Activated CD8-positive, alpha-beta T cell treated with anti-CD3 and anti-CD28 coated beads for 36 hours (primary cell): ENCODE results near the gene PLCG1. TPM values are rescaled to one million over a fixed set of nuclear protein-coding genes. Genes with fewer than 3 reads are reported as not detected.

ENCODE experiments used
- ATAC-seq: fragments of 200-7000 bp; cut with Tn5 transposase; one replicate; pipeline ENCODE4 v1.10.0; 2021; ENCODE audit warnings: mild to moderate bottlenecking, moderate library complexity
- CTCF ChIA-PET: fragments of 350-600 bp; sonication (Branson Sonifier 250); formaldehyde crosslinking; loops from one replicate; lab custom pipeline; 2021; ENCODE audit warnings: antibody characterized with exemption; lab: Charles Lee
- POLR2A ChIA-PET: fragments of 350-600 bp; sonication (Branson Sonifier 250); formaldehyde crosslinking; loops from one replicate; lab custom pipeline; 2021; ENCODE audit warnings: antibody characterized with exemption; lab: Charles Lee
- DNase-seq: peaks from one replicate; pipeline ENCODE4 v3.0.0-alpha.2; 2020
- H3K27ac Mint-ChIP-seq: one replicate; pipeline ENCODE4 v1.8.0; 2021; ENCODE audit warnings: mild to moderate bottlenecking, mixed read lengths
- H3K27me3 Mint-ChIP-seq: one replicate; pipeline ENCODE4 v1.8.0; 2021; ENCODE audit warnings: mixed read lengths
- H3K36me3 Mint-ChIP-seq: one replicate; pipeline ENCODE4 v1.8.0; 2021; ENCODE audit warnings: low read depth, mixed read lengths
- H3K4me1 Mint-ChIP-seq: one replicate; pipeline ENCODE4 v1.8.0; 2021; ENCODE audit warnings: low read depth, mixed read lengths
- H3K4me3 Mint-ChIP-seq: one replicate; pipeline ENCODE4 v1.8.0; 2021; ENCODE audit warnings: mild to moderate bottlenecking, moderate library complexity, mixed read lengths
- H3K9me3 Mint-ChIP-seq: one replicate; pipeline ENCODE4 v1.8.0; 2021; ENCODE audit warnings: mixed read lengths
- CTCF ChIP-seq: fragments of 200-600 bp; IDR thresholded peaks from one replicate; pipeline ENCODE4 v1.8.0; 2022; ENCODE audit warnings: antibody characterized with exemption, mild to moderate bottlenecking
- intact Hi-C: fragments of 100-400 bp; cut with micrococcal nuclease; formaldehyde crosslinking; loops from one replicate; pipeline ENCODE4 v1.10.0; 2022
- total RNA-seq, 2 experiments: library from RNA; stranded (reverse); gene quantifications; one replicate each; pipeline ENCODE4 v1.2.3, GENCODE V29; 2021

PLCG1 gene
- total RNA-seq, 2 experiments from 2014 or later, result 259 to 260 TPM

- intact Hi-C loops, result no loop called here
These were observed 67.2 kb downstream of the PLCG1 start for GRCh38 chr20:41204304-41205265.

GRCh38 chr20:41205313-41205712 lies 68.0 kb downstream of the PLCG1 start:
- H3K36me3 Mint-ChIP-seq, result peaks cover 6% of the 10 kb centered on the region
- no peak overlapping the region for H3K4me3 Mint-ChIP-seq
- no peak overlapping the region for H3K27ac Mint-ChIP-seq
- peaks cover 1% of the 10 kb centered on the region for H3K9me3 Mint-ChIP-seq
- CTCF ChIA-PET, result interaction anchor here (1.6 kb wide), 1 partner anchor 32 kb away, joined by 4 read pairs; no protein-coding TSS in a partner anchor
- POLR2A ChIA-PET, result no interaction called here
- intact Hi-C loops, result no loop called here
- ATAC-seq (no peak), DNase-seq (no peak)
- H3K4me1 Mint-ChIP-seq, result no peaks in the 10 kb centered on the region
- no peaks in the 10 kb centered on the region for H3K27me3 Mint-ChIP-seq
- TF ChIP-seq CTCF, result no peak

More at GRCh38 chr20:41204304-41205265, 67.2 kb downstream of the PLCG1 start:
- CTCF ChIA-PET, result interaction anchor here (1.4 kb wide), 1 partner anchor 32 kb away, joined by 3 read pairs; no protein-coding TSS in a partner anchor
- Mint-ChIP-seq H3K36me3 (peaks cover 6% of the 10 kb centered on the region), H3K27me3 (no peaks in the 10 kb centered on the region), H3K9me3 (peaks cover 1% of the 10 kb centered on the region), H3K4me3 (no peak overlapping the region), H3K27ac (no peak overlapping the region), H3K4me1 (no peaks in the 10 kb centered on the region)
- TF ChIP-seq CTCF, result no peak
- DNase-seq, result no peak
- no peak for ATAC-seq
- POLR2A ChIA-PET, result no interaction called here

- no peak for TF ChIP-seq CTCF
- ChIA-PET POLR2A (no interaction called here), CTCF (interaction anchor here (1.6 to 2.2 kb wide), 2 partner anchors 10 to 41 kb away, joined by 4 to 6 read pairs; no protein-coding TSS in a partner anchor)
- intact Hi-C loops, result no loop called here
- no peak for ATAC-seq
- Mint-ChIP-seq H3K36me3 (no peaks in the 10 kb centered on the region), H3K4me1 (peaks cover 11% of the 10 kb centered on the region), H3K27me3 (no peaks in the 10 kb centered on the region), H3K4me3 (no peak overlapping the region), H3K27ac (no peak overlapping the region), H3K9me3 (peaks cover 1% of the 10 kb centered on the region)
- DNase-seq, result no peak
These were observed 75.9 kb downstream of the PLCG1 start for GRCh38 chr20:41213150-41213820.

- DNase-seq, result no peak
- no peak for ATAC-seq
- no peaks in the 10 kb centered on the region for H3K36me3 Mint-ChIP-seq
- peaks cover 1% of the 10 kb centered on the region for H3K9me3 Mint-ChIP-seq
- intact Hi-C loops, result no loop called here
- ChIA-PET POLR2A (no interaction called here), CTCF (interaction anchor here (1.2 to 2.2 kb wide), 3 partner anchors 10 to 42 kb away, joined by 3 to 6 read pairs (median 4); no protein-coding TSS in a partner anchor)
- peaks cover 11% of the 10 kb centered on the region for H3K4me1 Mint-ChIP-seq
- H3K27ac Mint-ChIP-seq, result no peak overlapping the region
- no peak overlapping the region for H3K4me3 Mint-ChIP-seq
- TF ChIP-seq CTCF, result no peak
- no peaks in the 10 kb centered on the region for H3K27me3 Mint-ChIP-seq
These were observed 76.9 kb downstream of the PLCG1 start for GRCh38 chr20:41214202-41214601.
